ENCODE data around the gene SRSF9.
"Not testable (repeated sequence)": the region's sequence is repeated elsewhere in the genome, so short reads cannot be mapped to it uniquely, and the experiment has no call there.

The SRSF9 gene, protein sequence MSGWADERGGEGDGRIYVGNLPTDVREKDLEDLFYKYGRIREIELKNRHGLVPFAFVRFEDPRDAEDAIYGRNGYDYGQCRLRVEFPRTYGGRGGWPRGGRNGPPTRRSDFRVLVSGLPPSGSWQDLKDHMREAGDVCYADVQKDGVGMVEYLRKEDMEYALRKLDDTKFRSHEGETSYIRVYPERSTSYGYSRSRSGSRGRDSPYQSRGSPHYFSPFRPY

DNA sequence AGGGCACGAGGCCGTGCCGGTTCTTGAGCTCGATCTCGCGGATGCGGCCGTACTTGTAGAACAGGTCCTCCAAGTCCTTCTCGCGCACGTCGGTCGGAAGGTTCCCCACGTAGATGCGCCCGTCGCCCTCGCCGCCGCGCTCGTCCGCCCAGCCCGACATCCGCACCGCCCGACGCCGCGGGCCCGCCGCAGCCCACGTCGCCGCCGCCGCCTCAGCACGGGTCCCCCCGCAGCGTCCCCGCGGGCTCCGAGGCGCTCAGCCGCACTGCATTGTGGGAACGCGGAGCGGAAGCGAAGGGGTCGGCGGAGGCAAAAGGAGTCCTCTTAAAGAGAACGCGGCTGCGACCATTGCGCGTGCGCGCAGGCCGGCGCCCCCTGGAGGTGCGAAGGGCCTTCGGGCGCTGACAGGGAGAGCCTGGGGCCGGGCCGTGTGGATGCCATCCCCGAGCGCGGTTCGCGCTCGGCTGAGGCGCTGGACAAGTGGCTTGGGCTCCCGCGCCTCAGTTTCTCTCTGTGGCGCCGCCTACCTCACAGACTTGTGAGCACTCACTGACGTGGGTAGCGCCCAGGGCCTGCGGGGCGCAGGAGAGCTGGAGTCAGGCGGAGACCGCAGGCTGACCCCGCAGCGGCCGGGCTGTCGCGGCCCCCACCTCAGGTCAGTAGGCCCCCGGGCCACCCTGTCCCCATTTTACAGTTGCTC, at the start of gene SRSF9:
Gene SRSF9, minus strand, starts transcription at position 299 of the 700 bp plus-strand sequence. Its CDS starts 139 bp downstream, at position 160.
- DNase-seq = peak; percentile 96

DNA sequence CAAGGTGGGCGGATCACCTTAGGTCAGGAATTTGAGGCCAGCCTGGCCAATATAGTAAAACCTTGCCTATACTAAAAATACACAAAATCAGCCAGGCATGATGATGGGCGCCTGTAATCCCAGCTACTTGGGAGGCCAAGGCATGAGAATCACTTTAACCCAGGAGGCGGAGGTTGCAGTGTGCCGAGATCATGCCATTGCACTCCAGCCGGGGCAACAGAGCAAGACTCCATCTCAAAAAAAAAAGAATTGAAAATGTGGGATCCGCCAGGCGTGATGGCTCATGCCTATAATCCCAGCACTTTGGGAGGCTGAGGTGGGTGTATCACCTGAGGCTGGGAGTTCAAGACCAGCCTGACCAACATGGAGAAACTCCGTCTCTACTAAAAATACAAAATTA, 49.8 kb upstream of the SRSF9 start:
- not testable (repeated sequence) for DNase-seq

DNA sequence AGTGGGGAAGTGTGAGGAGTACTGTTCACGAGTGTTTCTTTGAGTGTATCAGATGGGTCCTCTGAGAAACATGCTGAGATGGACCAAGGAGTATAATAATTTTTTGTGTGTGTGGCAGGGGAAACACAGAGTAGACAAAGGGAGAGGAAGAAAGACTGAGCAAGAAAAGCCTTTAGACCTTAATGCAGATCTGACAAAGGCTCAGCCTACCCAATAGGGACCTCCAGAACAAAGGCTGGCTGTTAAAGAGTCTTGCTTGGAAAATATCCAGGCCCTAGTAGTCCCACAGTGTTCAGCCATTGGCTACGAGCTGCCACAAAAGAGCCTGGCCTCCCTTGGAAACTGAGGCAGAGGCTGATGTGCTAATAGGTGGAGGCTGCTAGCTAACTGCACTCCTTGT, 45.9 kb upstream of the SRSF9 start:
- DNase-seq = no peak

DNA sequence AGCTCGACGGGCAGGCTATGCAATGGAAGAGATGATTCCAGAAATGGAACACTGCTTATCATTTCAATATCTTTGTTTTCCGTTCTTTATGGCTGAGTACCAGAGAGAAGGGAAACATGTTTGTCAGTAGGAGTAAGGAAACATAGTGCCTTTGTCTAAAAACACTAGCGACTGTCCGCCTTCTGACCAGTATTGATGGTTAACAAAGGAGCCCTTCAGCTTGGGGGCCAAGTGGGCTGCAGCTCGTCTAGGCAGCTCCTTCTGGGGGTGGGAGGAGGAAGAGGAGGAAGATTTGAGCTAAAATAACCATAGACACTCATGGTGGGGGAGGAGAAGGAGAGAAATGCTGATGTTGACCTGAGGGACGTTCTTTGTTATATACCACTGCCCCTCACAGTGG, 44.5 kb upstream of the SRSF9 start:
- no peak for DNase-seq

DNA sequence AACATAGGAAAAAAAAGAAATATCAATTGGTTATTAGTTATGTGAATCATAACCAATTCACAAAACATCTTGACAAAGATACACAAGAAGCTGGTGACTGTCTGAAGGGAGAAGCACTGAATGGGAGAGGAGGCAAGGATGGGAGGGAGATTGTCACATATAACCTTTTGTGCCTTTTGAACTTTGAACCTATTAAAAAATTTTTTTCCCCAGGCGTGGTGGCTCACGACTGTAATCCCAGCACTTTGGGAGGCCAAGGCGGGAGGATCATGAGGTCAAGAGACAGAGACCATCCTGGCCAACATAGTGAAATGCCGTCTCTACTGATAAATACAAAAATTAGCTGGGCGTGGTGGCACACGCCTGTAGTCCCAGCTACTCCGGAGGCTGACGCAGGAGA, 39.0 kb upstream of the SRSF9 start:
- DNase-seq = no peak

DNA sequence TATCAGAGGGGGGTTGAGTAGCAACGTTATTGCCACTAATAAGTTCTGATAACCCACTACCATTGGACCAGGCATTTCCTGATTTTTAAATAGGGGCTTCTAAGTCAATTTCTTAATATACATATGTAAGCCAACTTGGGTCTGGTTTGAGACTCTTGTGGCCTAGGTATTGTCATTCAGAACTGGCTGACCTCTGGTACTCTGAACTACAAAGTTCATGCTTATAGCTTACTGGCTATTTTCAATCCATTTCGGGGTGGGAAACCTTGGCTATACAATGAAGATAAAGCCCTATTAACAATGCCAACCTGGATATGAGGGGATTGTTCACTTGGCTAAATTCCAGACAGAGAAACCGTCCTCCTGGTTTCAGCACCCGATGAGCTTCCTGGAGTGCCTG, 35.0 kb upstream of the SRSF9 start:
- no peak for DNase-seq

DNA sequence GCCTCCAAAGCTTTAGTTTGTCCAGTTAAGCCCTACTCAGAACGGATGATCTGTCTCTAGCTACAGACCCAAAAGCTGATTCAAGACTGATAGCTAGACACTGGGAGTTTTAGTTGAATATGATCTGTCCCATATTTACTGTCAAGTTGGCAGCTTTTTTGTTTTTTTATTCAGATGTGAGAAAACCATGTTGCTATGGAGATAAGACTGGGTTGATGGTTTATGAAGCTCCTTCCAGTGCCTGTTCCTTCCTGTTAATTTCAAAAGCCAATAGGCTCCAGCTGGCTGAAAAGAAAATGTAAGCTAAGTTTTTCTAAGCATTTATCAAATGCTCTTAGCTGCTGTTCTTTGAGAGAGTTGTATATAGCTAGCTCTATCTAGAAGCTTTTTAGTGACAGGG, 31.0 kb upstream of the SRSF9 start:
- no peak for DNase-seq

DNA sequence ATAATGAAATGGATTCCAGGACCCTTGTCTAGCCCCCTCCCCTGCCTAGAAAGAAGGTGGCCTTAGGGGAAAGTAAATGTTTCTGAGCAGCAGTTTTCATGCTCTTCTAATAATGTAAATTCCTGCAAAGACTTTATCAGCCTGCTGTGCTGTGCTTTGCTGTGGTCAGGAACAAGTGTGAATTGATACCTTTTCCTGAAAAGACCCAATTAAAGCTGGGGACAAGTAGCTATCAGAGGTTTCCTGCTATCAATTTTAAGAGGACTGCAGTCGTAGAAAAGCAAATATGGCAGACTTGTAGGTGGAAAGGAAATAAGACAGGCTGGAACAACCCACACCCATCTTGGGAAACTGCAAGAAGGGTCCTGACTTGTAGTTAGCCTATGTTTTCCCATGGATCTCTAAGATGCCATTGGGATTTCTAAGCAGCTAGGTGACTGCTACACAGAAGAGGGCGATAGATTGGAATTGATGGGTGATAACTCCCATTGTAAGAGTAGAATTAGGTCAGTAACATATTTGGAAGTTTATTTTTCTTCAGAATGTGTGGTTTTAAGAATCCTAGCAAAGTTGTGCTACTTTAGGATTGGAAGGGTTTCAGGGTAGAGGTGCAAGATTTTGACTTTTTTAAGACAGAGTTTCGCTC, 29.4 kb upstream of the SRSF9 start:
- no peak for DNase-seq

DNA sequence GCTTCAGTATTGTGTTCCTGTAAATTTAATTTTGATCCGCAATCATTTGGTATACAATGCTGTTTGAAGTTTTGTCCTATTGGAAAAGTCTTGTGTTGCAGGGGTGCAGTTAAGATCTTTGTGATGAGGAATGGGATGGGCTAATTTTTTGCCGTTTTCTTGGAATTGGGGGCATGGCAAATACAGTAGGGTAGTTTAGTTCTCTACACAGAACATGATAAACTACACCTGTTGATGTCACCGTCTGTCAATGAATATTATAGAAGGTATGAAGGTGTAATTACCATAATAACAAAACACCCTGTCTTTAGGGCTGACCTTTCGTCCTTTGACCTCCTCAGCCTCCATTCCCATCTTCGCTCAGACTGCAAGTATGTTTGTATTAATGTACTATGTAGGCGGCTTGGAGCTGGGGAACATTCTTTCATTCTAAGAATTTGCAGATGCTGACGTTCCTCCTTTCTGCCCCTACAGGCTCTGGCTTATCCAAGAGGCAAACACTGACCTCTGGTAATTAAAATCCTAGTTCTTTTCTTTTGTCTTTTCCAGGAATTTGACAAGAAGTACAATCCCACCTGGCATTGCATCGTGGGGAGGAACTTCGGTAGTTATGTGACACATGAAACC, 28.1 kb upstream of the SRSF9 start:
- DNase-seq = no peak

DNA sequence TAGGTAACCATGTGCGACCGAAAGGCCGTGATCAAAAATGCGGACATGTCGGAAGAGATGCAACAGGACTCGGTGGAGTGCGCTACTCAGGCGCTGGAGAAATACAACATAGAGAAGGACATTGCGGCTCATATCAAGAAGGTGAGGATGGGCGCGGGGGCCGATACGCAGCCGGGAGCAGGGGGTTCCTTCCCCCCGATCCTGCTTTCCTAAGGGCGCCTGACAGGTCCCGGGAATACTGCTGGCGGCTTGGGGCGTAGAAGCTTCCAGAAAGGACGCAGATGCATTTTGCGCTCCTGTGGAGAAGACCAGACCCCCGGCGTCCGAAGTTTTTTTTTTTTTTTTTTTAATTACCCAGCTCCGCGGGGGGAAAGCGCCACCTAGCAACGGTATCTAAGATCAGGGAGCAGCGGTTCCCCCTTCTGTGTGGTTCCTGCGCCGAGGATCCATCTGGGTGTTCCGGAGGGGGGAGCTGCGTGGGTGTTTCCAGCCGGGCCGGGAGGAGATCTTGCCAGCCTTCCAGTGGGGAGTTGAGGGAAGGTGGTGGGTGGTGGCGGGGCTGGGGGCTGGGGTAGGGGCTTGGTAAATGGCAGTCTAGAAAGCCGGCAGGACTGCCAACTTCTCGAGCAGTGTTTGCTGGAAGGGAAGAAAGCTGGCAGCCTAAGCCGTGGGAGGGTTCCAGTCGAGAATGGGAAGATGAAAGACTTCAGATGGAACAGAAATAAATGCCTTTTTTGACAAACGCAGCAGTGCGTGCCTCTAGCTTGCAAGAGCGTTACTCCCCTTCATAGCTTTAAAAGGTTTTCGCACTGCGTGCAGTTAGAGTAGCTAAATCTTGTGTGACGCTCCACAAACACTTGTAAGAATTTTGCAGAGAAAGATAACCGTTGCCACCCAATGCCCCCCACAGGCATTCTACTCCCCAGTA, 27.1 kb upstream of the SRSF9 start:
- peak; percentile 29 for DNase-seq

DNA sequence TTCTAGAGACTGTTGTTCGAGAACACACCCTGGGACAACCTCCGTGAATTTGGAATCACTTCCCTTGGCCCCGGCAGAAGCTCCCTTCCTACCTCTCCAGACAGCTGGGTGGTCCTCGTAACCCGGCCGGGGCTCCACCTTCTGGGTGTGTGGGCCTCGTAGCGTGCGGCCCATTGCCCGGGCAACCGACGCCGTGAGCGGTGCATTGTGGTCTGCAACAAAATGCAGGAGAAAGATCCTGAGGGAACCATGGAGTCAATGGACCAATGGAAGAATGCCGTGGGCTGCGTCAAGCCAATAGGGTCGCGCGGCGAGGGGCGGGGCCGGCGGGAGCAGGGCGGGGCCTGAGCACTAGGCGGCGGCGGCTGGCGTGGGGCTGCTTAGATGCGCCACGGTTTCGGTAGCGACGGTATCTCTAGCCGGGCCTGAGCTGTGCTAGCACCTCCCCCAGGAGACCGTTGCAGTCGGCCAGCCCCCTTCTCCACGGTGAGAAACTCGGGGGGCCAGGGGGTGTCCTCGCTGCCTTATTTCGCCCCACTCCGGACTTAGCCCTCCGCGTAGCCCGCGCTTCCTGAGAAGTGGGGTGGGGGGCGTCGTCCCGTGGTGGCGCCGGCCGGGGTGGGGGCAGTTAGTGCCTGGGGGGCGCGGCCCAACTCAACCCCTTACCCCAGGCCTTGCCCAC, 26.3 kb upstream of the SRSF9 start, which contains the start of gene DYNLL1:
Gene DYNLL1, plus strand, starts transcription at position 383 of the 682 bp plus-strand sequence. CDS start 309 bp downstream, outside the sequence.
- peak; percentile 97 for DNase-seq

DNA sequence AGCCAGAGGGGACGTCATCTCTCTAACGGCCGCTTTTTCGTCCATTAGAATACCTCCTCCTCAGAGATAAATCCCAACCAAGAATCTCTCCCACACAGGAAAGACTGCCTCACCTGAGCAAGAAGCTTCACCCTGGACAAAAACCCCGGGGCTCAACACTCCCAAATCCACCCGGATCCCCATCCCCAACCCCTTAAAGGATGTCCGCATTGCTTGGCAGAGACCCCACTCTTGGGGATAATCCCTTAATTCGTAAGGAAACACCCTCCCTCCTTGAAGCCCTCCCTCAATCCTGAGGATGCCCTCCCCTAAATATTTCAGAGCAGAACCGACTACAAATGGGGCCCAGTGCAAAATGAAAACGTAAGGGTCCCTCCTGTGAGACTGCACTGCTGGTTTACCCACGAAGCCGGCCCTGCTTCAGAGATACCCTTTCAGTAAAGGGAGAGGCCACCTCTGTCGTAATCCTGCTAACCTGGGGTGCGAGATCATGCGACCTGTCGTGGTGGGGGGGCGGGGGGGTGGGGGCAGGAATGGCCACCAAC, 25.7 kb upstream of the SRSF9 start:
- DNase-seq = no peak

DNA sequence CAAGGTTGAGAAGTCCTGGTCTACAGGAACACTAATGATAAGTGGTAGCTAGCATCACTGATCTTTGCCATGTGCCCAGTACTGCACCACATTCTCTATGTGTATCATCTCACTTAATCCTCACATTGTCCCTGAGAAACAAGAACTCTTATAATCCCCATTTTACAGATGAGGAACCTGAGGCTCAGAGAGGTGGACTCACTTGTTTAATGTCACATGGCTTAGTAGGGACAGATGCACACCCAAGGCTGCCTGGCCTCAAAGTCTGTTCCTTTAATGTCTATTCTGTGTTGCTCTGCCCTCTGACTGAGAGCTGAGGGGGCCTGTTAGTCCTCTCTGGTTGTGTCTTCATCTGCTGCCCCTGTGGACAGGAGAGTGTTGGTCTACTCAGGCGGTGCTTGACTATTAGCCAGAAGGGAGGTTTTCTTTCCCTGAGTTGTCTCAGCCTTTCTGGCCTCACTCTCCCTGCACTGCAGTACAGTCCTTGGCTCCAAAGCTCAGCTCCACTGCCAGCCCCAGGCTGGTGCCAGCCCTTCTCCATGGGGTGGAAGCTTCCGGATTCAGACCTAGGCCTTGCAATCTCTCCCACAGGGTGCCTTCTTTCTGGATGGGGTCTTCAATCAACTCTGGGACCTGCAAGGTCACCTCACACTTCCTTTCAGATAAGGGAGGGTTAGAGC, 21.4 kb upstream of the SRSF9 start:
- no peak for DNase-seq

DNA sequence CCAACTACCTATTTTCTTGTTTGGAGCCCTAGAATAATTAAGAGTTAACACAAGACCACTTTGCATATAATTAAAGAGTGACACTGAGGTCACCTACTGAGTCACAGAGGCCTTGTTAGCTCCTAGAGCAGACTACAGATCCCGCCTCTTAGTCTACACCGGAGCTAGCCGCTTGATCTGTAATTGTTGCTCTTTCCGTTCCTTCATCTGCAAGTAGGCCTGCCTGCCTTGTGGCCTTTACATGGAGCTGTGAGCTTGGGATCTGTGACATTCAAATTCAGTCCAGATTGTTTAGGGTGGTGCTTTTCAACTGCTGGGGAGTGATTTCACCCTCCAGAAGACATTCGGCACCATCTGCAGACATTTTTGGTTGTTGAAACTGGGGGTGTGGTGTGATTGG, 20.8 kb upstream of the SRSF9 start:
- DNase-seq = no peak

DNA sequence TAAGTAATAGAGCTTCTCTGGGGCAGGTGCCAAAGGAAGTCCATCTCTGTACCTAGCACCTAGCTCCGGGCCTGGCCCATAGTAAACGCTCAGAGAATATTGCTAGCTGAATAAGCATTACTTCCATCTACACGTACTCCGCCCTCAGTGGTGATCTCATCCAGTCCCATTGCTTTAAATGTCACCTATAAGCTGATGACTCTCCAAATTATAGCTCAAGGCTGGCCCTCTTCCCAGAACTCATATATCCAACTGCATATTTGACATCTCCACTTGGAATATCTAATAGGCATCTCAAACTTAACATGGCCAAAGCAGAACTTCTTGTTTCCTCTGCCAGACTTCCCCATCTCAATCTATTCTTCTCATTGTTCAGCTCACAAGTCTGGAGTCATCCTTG, 19.5 kb upstream of the SRSF9 start:
- DNase-seq = no peak

DNA sequence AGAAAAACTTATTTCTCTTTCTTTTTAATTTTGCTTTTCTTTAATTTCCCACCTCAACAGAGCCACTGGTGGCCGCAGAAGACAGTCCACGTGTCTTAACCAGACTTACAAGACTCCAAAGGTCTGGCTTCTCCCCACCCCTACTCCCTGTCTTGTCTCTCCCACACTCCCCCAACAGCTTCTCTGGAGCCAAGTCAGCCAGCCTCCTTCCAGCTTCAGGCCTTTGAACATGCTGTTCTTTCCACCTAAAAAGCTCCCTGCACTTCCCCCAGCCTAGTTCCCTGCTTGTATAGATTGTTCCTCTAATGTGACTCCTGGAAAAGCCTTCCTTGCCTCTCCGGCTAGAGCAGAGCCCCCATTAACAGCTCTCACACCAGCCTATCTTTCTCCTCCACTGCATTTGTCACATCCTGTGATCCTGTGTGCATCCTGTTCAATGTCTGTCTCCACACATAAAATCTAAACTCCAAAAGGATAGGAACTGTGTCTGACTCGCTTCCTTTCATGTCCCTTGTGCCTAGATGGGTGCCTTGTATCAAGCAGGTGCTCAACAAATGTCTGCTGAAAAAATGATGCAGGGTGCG, 18.6 kb upstream of the SRSF9 start:
- DNase-seq = no peak

DNA sequence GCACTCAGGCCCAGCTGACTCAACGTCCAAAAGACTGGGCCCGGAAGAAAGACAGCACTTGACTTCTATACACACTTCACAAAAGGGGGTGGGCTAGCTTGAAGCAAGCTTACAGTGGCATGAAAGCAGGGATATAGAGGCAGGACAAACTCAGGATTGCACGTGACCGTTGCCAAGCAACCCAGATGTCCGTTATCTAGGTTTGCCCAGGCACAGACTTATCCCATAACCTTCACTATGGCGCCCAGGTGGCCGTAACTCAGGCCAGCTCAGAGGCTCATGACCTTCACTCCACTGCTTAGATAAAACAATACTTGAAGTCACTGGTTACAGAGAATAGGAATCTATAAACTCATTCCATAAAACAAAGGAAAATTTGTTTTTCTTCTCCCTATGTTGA, 18.0 kb upstream of the SRSF9 start:
- DNase-seq = not testable (repeated sequence)

DNA sequence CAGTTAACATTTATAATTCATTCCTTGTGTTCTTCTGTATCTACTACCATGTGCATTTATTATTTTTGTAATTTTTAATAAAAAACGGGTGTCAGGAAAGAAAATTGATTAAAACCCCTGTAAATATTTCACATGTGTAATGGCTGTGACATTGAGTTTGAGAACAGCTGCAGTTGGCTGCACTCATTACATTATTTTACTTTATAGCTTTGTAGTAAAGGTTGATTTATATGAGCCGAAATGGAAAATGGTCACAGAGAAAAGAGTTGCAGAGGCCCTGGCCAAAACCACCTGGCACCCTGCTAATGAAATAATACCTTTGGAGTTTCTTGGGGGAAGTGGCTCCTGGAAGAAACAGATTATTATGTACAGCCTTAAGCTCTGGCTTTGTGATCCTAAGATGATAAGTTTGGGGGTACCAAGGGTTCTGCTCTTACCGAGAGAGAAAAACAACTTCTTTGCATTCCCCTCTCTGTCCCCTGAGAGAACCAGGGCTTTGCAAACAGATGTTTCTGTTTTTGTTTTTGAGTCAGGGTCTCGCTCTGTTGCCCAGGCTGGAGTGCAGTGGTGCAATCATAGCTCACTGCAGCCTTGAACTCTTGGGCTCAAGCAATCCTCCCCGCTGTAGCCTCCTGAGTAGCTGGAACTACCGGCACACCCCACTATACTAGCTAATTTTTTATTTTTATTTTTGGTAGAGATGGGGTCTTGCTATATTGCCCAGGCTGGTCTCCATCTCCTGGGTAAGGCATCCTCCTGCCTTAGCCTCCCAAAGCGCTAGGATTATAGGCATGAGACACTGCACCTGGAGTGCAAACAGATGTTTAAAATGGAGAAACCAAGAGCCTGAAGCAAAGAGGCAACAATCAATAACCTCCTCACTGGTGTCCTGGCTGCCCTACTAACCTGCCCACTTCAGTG, 16.7 kb upstream of the SRSF9 start:
- DNase-seq = no peak

DNA sequence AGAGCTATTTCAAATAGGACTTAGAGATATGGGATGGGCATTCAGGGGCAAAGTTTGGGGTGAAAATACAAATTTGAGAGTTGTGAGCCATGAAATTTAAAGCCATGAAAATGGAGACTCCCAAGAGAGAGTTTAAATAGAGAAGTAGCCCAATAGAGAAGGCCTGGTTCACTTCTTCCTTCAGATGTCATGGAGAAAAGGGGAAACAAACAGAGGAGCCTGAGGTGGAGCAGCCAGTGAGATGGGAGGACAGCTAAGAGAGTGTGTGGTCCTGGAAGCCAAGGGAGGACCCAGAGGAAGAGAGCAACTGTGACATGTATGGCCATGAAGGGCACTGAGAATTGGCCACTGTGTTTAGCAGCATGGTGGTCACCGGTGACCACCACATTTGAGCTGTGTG, 14.1 kb upstream of the SRSF9 start:
- DNase-seq = no peak
